Trophoblast cell (in vitro differentiated cells and primary cell): ENCODE measurements around the gene WBP11.

Source experiments
- DNase-seq, 2 donors: peaks; one replicate each; pipeline ENCODE4 v3.0.0-alpha.2; 2016
- H2AFZ ChIP-seq: 2 replicates; pipeline ENCODE4 v1.6.1; 2013; ENCODE audit warnings: low read length, moderate library complexity, mild to moderate bottlenecking; ENCODE audit not compliant: insufficient read depth, poor library complexity
- H2AK5ac ChIP-seq: 2 replicates; pipeline ENCODE4 v1.6.1; 2013; ENCODE audit warnings: mild to moderate bottlenecking, low read length
- H2BK120ac ChIP-seq: 2 replicates; pipeline ENCODE4 v1.6.1; 2013; ENCODE audit warnings: low read length, mild to moderate bottlenecking, moderate library complexity; ENCODE audit not compliant: insufficient read depth, poor library complexity
- H2BK12ac ChIP-seq: 2 replicates; pipeline ENCODE4 v1.6.1; 2013; ENCODE audit warnings: mild to moderate bottlenecking, low read length, moderate library complexity
- H2BK5ac ChIP-seq: 2 replicates; pipeline ENCODE4 v1.6.1; 2013; ENCODE audit warnings: low read length, low read depth, moderate library complexity, mild to moderate bottlenecking; ENCODE audit not compliant: poor library complexity
- H3K14ac ChIP-seq: 2 replicates; pipeline ENCODE4 v1.6.1; 2013; ENCODE audit warnings: mild to moderate bottlenecking, low read length
- H3K18ac ChIP-seq: 2 replicates; pipeline ENCODE4 v1.6.1; 2013; ENCODE audit warnings: mild to moderate bottlenecking, low read length
- H3K23ac ChIP-seq: 2 replicates; pipeline ENCODE4 v1.6.1; 2013; ENCODE audit warnings: low read length
- H3K27ac ChIP-seq: 2 replicates; pipeline ENCODE4 v1.5.1; 2013; ENCODE audit warnings: low read depth, mild to moderate bottlenecking, inconsistent platforms, low read length, moderate library complexity
- H3K27me3 ChIP-seq: 2 replicates; pipeline ENCODE4 v1.6.1; 2013; ENCODE audit warnings: inconsistent platforms, mild to moderate bottlenecking, low read length, moderate library complexity; ENCODE audit not compliant: insufficient read depth
- H3K36me3 ChIP-seq, 2 experiments: 1 replicate in 1 of 2; 2 replicates in 1 of 2; pipeline ENCODE4 v1.6.1; 2013; ENCODE audit warnings: low read length in 2 of 2, mild to moderate bottlenecking in 2 of 2, moderate library complexity in 1 of 2; ENCODE audit not compliant: insufficient read depth in 2 of 2, control insufficient read depth in 1 of 2
- H3K4ac ChIP-seq: 2 replicates; pipeline ENCODE4 v1.6.1; 2013; ENCODE audit warnings: low read depth, mild to moderate bottlenecking, low read length, moderate library complexity
- H3K4me1 ChIP-seq, 2 experiments: 1 replicate in 1 of 2; 2 replicates in 1 of 2; pipeline ENCODE4 v1.6.1; 2013; ENCODE audit warnings: low read length in 2 of 2, mild to moderate bottlenecking in 2 of 2, moderate library complexity in 1 of 2; ENCODE audit not compliant: insufficient read depth in 2 of 2, control insufficient read depth in 1 of 2
- H3K4me2 ChIP-seq: 2 replicates; pipeline ENCODE4 v1.6.1; 2013; ENCODE audit warnings: inconsistent platforms, mild to moderate bottlenecking, low read length, moderate library complexity
- H3K4me3 ChIP-seq: 2 replicates; pipeline ENCODE4 v1.5.1; 2013; ENCODE audit warnings: mild to moderate bottlenecking, low read depth, low read length, inconsistent platforms
- H3K79me1 ChIP-seq: one replicate; pipeline ENCODE4 v1.6.1; 2013; ENCODE audit warnings: low read length
- H3K79me2 ChIP-seq: 2 replicates; pipeline ENCODE4 v1.6.1; 2013; ENCODE audit warnings: low read length, mild to moderate bottlenecking; ENCODE audit not compliant: control insufficient read depth, insufficient read depth, poor library complexity
- H3K9ac ChIP-seq: 2 replicates; pipeline ENCODE4 v1.6.1; 2013; ENCODE audit warnings: mild to moderate bottlenecking, low read length
- H3K9me3 ChIP-seq: 2 replicates; pipeline ENCODE4 v1.6.1; 2013; ENCODE audit warnings: low read depth, mild to moderate bottlenecking, control low read depth, inconsistent platforms, low read length; ENCODE audit not compliant: insufficient read depth
- H4K12ac ChIP-seq: 2 replicates; pipeline ENCODE4 v1.6.1; 2013; ENCODE audit warnings: low read depth, mild to moderate bottlenecking, low read length, moderate library complexity
- H4K8ac ChIP-seq: 2 replicates; pipeline ENCODE4 v1.6.1; 2013; ENCODE audit warnings: low read depth, mild to moderate bottlenecking, low read length, moderate library complexity
- H4K91ac ChIP-seq: one replicate; pipeline ENCODE4 v1.6.1; 2013; ENCODE audit warnings: low read depth, mild to moderate bottlenecking, low read length, moderate library complexity
- WGBS: extraction: QIAGEN DNeasy Blood & Tissue Kit; methylation state at CpG from one replicate; pipeline ENCODE4 v1.1.7; 2013; ENCODE audit warnings: missing lambda C conversion rate; ENCODE audit not compliant: insufficient read length, insufficient coverage; ENCODE audit errors: extremely low coverage; 5-methylcytosine and 5-hydroxymethylcytosine counted together

WBP11 gene

DNA sequence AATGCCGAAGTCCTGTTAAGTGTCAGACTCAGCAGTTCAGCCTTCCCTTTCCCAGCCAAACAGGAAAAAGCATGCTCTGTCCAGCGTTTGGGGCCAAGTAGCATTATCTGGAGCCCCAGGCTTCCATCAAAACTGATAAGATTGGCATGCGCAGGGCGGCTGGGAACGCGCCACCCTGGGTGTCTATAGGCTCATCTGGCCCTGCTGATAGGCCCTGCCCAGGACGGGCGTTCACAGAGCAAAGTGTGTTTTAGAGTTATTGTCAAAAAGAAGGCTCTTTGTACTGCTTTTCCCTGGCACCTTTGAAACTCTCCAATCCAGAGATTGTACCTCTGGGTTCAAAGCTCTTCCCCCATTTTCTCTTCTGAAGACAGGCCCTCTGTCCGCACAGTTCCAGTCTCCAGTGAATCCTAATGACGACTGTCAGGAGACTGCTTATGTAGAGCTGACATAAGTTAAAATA, 40.2 kb upstream of the WBP11 start, which contains the start of gene ART4:
ART4 (minus strand) TSS at position 102 of the 463 bp plus-strand sequence. CDS start 413 bp downstream, outside the sequence.
- peak within 1 kb of the TSS; percentile 88 for H2BK12ac ChIP-seq
- H3K4me3 ChIP-seq, result no peak within 1 kb of the TSS
- H3K9ac ChIP-seq, result no peak within 1 kb of the TSS
- peak within 1 kb of the TSS; percentile 72 for H3K27ac ChIP-seq
- peak within 1 kb of the TSS; percentile 96 for H2AK5ac ChIP-seq
- peak within 1 kb of the TSS; percentile 96 for H4K91ac ChIP-seq
- H3K79me2 ChIP-seq, result peaks cover 4% of the 10 kb centered on the region
- peak; percentile 72 to 84 for DNase-seq
- peak within 1 kb of the TSS; percentile 66 for H4K12ac ChIP-seq
- H3K27me3 ChIP-seq, result no peaks in the 10 kb centered on the region
- peak within 1 kb of the TSS; percentile 17 for H2AFZ ChIP-seq
- H3K23ac ChIP-seq, result no peak within 1 kb of the TSS
- H3K36me3 ChIP-seq, result no peaks in the 10 kb centered on the region
- no peaks in the 10 kb centered on the region for H3K9me3 ChIP-seq
- H3K4me2 ChIP-seq, result peak within 1 kb of the TSS; percentile 19
- H3K79me1 ChIP-seq, result peaks cover 13% of the 10 kb centered on the region
- H4K8ac ChIP-seq, result peak within 1 kb of the TSS; percentile 74
- peak within 1 kb of the TSS; percentile 98 for H3K14ac ChIP-seq
- no peak within 1 kb of the TSS for H3K4ac ChIP-seq
- peak within 1 kb of the TSS; percentile 88 for H3K18ac ChIP-seq
- peak within 1 kb of the TSS; percentile 92 for H2BK5ac ChIP-seq
- H2BK120ac ChIP-seq, result peak within 1 kb of the TSS; percentile 98
- no CpG with 5 or more reads among the region's 10 CpGs for WGBS
- peaks cover 2 to 14% of the 10 kb centered on the region in 2 experiments for H3K4me1 ChIP-seq

GRCh38 chr12:14842315-14842714, 39.0 kb upstream of the WBP11 start:
- no peak overlapping the region for H3K14ac ChIP-seq
- no peak overlapping the region for H2AFZ ChIP-seq
- H3K27ac ChIP-seq, result no peak overlapping the region
- H2BK5ac ChIP-seq, result no peak overlapping the region
- no CpG with 5 or more reads among the region's 3 CpGs for WGBS
- no peak overlapping the region for H3K4ac ChIP-seq
- H4K91ac ChIP-seq, result no peak overlapping the region
- no peak overlapping the region for H3K9ac ChIP-seq
- H3K4me3 ChIP-seq, result no peak overlapping the region
- H2BK12ac ChIP-seq, result no peak overlapping the region
- H3K23ac ChIP-seq, result no peak overlapping the region
- peaks cover 11% of the 10 kb centered on the region for H3K79me1 ChIP-seq
- H3K4me1 ChIP-seq, result peaks cover 3 to 12% of the 10 kb centered on the region in 2 experiments
- H2BK120ac ChIP-seq, result no peak overlapping the region
- peaks cover 2% of the 10 kb centered on the region for H3K79me2 ChIP-seq
- H3K18ac ChIP-seq, result no peak overlapping the region
- no peak overlapping the region for H2AK5ac ChIP-seq
- H3K27me3 ChIP-seq, result no peaks in the 10 kb centered on the region
- DNase-seq, result no peak
- H4K8ac ChIP-seq, result no peak overlapping the region
- no peaks in the 10 kb centered on the region for H3K36me3 ChIP-seq
- H4K12ac ChIP-seq, result no peak overlapping the region
- no peak overlapping the region for H3K4me2 ChIP-seq
- no peaks in the 10 kb centered on the region for H3K9me3 ChIP-seq

- peak overlapping the region; percentile 25 for H2BK12ac ChIP-seq
- no peak overlapping the region for H2AK5ac ChIP-seq
- H3K79me2 ChIP-seq, result peaks cover 2% of the 10 kb centered on the region
- no peak overlapping the region for H4K91ac ChIP-seq
- no peaks in the 10 kb centered on the region for H3K9me3 ChIP-seq
- peaks cover 3 to 13% of the 10 kb centered on the region in 2 experiments for H3K4me1 ChIP-seq
- H3K18ac ChIP-seq, result no peak overlapping the region
- H3K9ac ChIP-seq, result no peak overlapping the region
- no peak overlapping the region for H2AFZ ChIP-seq
- H2BK120ac ChIP-seq, result peak overlapping the region; percentile 3
- H3K4me3 ChIP-seq, result no peak overlapping the region
- peak overlapping the region; percentile 30 for H3K4ac ChIP-seq
- no peak overlapping the region for H4K8ac ChIP-seq
- peaks cover 11% of the 10 kb centered on the region for H3K79me1 ChIP-seq
- H3K4me2 ChIP-seq, result peak overlapping the region; percentile 45
- H3K23ac ChIP-seq, result no peak overlapping the region
- no peaks in the 10 kb centered on the region for H3K36me3 ChIP-seq
- no peak overlapping the region for H4K12ac ChIP-seq
- WGBS, result no CpG with 5 or more reads among the region's 3 CpGs
- H3K14ac ChIP-seq, result no peak overlapping the region
- H3K27ac ChIP-seq, result peak overlapping the region; percentile 56
- H3K27me3 ChIP-seq, result no peaks in the 10 kb centered on the region
- peak overlapping the region; percentile 42 for H2BK5ac ChIP-seq
- DNase-seq, result peak; percentile 79 to 92
These were observed 38.5 kb upstream of the WBP11 start for GRCh38 chr12:14841761-14842160.

DNA sequence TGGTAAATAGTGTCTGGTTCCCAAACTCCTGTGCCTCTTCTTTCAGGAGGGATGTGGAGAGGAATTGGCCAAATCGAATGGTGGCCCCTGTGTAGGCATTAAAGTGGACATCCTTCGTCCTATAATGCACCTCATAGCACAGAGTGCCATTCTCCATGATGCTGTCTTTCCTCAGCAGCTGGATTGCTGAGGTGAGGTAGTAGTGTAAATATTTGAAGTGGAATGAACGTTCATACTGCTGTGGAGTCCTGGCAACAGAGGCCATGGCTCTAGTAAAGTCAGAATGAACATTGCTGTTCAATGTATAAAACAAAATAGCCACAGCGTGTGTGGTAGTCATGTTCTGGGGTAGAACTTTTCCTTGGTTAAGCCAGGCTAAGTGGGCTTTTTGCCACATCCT, 37.3 kb upstream of the WBP11 start:
- H3K4me3 ChIP-seq, result no peak overlapping the region
- no peak overlapping the region for H2BK120ac ChIP-seq
- no peak overlapping the region for H3K18ac ChIP-seq
- H3K36me3 ChIP-seq, result no peaks in the 10 kb centered on the region
- no peak overlapping the region for H2BK5ac ChIP-seq
- no peak overlapping the region for H3K4me2 ChIP-seq
- no peak overlapping the region for H3K27ac ChIP-seq
- no peak overlapping the region for H4K12ac ChIP-seq
- H2BK12ac ChIP-seq, result peak overlapping the region; percentile 44
- no peak overlapping the region for H2AFZ ChIP-seq
- H2AK5ac ChIP-seq, result no peak overlapping the region
- WGBS, result no CpG with 5 or more reads among the region's 4 CpGs
- no peaks in the 10 kb centered on the region for H3K9me3 ChIP-seq
- H3K14ac ChIP-seq, result no peak overlapping the region
- H3K79me1 ChIP-seq, result peaks cover 13% of the 10 kb centered on the region
- H3K4me1 ChIP-seq, result peaks cover 3 to 13% of the 10 kb centered on the region in 2 experiments
- peak; percentile 34 to 58 for DNase-seq
- H3K4ac ChIP-seq, result no peak overlapping the region
- no peaks in the 10 kb centered on the region for H3K27me3 ChIP-seq
- H4K91ac ChIP-seq, result no peak overlapping the region
- no peak overlapping the region for H4K8ac ChIP-seq
- no peak overlapping the region for H3K23ac ChIP-seq
- H3K79me2 ChIP-seq, result peaks cover 2% of the 10 kb centered on the region
- H3K9ac ChIP-seq, result no peak overlapping the region
